GM18526 (cell line): Measurements from ENCODE around the gene RPS25.

Experiments
- POLR2A ChIP-seq: IDR thresholded peaks from 3 replicates; pipeline ENCODE4 v1.6.1; 2011; ENCODE audit not compliant: insufficient read length; ENCODE audit errors: extremely low read depth

RPS25 gene

DNA sequence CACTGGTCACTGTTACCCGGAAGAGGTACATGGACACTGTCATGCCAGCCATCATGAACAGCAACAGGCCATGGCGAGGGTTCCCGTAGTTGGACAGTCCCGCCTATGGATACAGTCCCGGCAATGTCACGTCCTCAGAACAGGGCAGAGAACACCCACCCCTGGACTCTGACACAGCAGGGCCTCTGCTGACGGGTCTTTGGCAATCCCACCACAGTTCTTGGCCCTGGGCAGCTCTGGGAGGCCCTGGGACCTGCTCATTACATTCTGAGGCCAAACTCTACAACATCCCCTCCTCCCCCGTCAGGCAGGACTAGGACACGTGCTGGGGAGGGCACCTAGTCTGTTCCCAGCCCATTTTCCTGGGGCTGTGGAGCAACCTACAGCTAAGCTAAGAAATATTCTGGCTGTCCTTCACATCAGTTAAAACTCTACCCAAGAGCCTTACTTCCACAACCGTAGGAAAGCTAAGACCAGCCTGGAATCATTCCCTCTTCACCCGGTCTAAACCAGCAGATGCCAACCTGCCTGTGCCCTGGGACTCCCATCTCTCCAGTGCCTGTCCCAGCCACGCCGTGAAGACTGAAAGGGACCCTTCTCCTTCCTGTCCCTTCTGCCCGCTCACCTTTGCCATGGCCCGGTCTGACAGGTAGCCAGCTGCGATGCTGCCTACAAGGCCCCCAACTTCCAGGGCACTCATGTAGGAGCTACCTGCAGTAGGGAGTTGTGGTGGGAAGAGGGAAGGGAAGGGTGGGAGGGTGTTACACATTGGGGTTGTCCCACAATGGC, 8.0 kb upstream of the RPS25 start:
- TF ChIP-seq POLR2A, result no peak

DNA sequence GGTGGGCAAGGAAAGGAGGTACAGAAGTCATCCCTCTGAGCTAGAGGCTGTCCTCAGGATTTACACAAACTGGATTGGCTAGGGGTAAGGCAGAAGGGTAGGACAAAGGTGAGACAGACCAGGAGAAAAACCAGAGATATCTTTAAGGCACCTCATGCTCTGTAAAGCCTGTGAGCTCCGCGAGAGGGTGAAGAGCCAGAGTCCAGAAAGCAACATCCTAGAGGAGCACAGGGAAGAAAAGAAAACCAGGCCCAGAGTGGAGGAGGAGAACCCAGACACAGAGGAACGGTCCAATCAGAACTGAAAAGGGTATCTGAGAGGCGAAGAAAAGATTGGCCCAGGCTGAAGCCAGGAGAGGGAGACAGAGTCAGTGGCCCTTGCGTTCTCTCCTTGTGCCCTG, 7.4 kb upstream of the RPS25 start:
- no peak for TF ChIP-seq POLR2A

DNA sequence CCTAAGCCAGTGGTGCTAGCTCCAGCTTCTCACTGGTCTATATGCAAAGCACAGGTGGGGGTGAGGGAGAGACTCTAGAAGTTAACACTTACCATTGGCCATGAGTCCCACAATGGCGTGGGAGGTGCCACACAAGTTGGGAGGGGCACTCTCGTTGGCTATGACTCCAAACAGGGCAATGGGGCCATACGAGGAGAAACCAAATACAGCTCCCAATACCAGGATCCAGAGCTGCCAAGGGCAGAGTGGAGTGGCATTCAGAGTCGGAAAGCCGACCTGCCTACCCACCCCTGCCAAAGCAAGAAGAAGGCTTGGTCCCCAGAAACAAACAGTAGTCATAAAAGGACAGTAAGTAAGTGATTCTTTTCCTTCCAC, 6.9 kb upstream of the RPS25 start:
- no peak for TF ChIP-seq POLR2A

DNA sequence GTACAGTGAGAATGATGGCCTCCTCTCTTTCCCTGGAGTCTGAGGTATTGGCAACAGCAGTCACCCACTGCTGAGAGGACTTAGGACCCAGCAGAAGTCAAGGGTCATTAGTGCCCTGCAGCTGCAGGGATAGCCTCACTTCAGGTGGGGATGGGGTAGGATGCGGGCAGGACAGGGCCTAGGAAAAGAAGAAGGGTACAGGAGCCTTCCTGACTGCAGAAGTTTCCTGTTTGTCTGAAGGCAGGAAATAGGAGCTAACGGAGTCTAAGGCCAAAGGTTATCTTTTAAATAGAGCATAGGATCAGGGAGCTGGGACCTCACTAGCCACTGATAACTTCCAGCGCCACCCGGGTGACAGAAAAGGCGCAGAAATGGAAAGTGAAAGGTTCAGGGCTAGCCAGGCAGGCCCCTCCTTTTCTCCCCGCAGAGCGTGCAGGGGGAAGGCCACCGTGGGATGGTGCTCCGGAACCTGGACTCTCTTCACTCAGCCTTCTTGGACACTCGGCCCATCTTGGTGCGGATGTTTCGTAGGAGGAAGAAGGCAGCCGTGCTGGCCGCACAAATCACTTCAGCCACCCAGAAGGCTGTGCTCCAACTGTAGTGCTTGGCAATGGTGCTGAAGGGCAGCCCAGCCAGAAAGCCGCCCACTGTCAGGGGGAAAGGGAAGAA, 6.4 kb upstream of the RPS25 start:
- TF ChIP-seq POLR2A, result no peak

DNA sequence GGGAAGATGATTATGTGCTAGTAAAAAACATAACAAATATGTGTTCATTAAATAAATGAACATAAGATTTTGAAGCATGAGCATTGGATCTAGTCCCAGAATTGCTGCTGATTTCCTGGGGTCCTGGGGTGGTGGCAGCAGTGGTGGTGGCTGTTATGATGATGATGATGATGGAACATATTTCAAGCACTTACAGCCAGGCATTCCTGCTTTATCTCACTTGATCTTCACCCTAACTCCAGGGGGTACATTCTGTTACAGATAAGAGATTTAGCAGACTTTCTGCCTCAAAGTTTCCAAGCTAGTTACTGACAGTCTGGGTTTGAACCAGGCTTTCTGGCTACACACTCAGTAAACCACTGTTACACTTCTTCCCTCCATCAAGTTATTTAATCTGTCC, 5.6 kb upstream of the RPS25 start:
- TF ChIP-seq POLR2A, result no peak

DNA sequence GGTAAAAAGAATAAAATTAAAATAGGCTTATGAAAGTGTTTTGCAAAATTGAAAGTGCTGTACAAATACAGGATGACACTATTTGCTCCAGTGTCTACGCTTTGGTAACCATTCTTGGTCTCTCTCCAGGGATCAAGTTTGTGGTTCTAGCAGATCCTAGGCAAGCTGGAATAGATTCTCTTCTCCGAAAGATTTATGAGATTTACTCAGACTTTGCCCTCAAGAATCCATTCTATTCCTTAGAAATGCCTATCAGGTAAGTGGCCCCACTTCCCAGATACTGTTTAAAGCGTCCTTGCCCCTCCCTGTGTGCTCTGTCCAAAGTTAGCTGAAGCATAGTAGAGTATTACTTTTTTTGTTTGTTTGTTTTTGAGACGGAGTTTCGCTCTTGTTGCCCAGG, 3.5 kb upstream of the RPS25 start:
- TF ChIP-seq POLR2A, result no peak

DNA sequence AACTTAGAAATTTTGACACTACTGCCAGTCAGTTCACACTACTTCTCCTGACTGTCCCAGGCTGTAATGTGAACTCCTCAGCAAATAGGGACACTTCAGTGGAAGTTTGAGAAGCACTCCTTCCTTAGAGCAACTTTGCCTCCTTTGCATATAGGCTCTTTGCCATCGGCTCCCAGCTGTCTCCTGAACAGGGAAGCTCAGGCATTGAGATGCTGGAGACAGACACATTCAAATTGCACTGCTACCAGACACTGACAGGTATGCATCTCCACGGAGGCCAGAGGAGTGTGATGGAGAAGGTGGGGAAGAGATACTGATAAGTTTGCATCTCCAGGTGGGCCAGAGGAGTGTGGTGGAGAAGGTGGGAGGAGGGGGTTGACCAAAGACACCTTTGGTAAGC, 1.9 kb upstream of the RPS25 start:
- TF ChIP-seq POLR2A, result no peak

DNA sequence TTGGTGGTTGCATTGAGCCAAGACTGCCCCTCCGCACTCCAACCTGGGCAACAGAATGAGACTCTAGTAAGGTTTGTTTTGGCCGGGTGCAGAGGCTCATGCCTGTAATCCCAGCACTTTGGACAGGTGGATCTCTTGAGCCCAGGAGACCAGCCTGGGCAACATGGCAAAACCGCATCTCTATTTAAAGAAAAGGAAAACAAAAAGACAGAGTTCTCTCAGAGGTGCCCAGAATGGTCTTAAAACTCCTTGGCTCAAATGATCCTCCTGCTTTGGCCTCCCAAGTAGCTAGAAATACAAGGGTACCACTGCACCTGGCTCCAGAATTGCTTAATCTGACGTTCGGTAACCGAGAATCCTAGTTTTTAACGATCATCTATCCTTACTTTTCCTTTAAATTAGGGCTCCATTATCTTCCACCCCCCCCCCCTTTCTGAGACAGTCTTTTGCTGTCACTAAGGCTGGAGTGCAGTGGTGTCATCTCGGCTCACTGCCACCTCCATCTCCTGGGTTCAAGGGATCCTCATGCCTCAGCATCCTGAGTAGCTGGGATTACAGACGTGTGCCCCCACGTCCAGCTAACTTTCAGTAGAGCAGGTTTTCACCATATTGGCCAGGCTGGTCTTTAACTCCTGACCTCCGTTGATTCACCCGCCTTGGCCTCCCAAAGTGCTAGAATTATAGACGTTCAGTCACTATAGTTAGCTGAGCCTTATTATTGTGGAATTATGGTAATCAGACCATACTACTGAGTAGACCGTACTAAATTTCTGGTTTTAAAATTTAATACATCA, 1.7 kb downstream of the RPS25 start:
- no peak for TF ChIP-seq POLR2A

DNA sequence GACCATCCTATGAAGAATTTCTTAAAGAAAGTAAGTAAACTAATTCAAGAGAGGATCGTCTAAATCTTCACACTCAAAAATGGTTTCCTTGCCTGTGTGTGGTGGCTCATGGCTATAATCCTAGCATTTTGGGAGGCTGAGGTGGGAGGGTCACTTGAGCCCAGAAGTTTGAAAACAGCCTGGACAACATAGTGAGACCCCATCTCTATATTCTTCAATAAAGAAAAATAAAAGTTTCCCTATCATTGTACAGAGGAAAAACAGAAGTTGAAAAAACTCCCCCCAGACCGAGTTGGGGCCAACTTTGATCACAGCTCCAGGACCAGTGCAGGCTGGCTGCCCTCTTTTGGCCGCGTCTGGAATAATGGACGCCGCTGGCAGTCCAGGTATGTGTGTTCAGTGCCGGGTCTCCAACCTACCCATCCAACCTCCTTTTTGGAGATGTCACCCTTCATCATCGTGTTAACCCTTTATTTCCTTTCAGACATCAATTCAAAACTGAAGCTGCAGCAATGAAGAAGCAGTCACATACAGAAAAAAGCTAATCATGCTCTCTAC, 3.0 kb downstream of the RPS25 start:
- TF ChIP-seq POLR2A, result no peak

DNA sequence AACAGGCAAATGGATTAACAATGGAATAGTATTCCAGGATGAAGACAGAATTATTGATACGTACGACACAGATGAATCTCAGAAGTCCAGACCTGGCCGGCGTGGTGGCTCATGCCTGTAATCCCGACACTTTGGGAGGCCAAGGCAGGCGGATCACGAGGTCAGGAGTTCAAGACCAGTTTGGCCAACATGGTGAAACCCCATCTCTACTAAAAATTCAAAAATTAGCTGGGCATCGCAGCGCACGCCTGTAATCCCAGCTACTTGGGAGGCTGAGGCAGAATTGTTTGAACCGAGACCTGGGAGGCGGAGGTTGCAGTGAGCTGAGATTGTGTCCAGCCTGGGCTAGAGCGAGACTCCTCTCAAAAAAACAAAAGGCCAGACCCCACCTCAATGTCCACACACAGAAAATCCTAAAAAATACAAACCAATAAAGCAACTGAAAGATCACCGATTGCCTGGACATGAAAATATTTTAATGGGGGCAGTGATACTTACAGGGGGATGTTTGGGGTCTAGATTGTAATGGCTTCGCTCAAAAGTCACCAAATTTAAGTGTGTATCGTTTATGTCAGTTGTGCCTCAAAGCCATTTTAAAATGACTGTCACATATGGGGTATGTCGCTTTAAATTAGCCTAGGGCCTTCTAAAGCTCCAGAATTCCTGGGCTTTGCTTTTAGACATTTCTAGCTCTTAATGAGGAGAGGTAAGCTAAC, 3.8 kb downstream of the RPS25 start:
- TF ChIP-seq POLR2A, result peak; percentile 12

DNA sequence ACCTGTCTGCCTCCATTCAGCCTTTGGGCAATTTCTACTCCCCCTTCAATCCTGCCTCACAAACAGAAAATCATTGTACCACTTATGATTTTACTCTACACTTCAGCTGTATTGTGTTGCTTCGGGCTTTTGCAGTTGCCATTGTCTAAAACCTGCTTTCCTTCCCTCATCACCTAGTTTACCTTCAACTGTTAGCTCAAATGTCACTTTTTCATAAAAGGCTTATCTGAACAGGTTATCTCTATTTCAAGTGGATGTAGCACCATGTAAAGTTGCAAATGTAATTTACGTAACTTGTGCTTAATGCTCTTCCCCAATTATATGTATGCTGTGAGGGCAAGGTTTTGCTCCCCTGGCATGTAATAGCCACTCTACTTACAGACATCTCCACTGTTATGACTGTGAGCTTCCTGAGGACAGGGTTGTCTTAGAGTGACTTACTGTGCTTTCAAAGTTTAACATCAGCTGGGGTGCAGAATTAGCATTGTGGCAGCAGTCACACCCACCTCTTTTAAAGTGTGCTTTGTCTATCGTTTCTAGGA, 5.4 kb downstream of the RPS25 start:
- no peak for TF ChIP-seq POLR2A

DNA sequence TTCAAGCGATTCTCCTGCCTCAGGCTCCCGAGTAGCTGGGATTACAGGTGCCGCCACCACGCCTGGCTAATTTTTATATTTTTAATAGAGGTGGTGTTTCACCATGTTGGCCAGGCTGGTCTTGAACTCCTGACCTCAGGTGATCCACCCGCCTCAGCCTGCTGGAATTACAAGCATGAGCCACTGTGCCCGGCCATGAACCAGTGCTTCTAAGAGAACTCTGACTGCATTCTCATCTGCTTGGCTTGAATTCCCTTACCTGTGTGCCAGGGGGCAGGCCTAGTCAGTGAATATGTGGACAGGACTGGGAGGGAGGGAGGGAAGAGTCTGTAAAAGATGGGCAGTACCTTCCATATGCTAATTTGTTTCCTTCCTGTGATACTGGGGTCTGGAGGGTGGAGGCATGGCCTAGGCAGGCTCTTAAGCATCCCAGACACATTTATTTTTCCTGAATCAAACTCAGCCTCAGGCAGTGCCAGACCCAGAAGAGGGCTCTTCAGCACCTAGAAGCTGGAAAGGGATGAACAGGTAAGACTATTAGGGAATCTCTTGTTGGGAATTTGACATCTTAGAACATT, 6.6 kb downstream of the RPS25 start:
- TF ChIP-seq POLR2A, result no peak

DNA sequence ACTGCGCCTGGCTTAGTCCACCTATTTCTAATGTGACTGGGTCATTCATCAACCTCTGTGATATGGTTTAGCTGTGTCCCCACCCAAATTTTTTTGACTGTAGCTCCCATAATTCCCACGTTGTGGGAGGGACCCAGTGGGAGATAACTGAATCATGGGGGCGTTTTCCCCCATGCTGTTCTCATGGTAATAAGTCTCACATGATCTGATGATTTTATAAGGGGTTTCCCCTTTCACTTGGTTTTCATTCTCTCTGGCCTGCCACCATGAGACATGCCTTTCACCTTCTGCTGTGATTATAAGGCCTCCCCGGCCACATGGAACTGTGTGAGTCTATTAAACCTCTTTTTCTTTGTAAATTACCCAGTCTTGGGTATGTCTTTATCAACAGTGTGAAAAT, 11.5 kb downstream of the RPS25 start:
- TF ChIP-seq POLR2A, result no peak

DNA sequence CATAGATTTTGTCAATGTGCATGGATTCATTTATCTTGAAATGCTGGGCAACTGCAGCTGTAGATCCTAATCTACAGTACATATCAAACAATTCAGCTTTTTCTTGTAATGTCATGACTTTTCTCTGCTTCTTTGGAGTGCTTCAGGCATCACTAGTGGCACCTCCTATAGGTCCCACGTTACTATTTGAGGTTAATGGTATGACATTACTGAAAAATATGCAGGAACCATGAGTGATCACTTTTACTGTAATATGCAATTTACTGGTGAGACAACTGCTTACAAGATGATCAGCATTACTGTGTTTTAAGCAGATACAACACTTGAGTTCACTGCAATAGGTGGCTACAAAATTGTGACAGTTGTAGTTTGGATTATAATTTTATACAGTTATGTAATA, 17.2 kb downstream of the RPS25 start:
- TF ChIP-seq POLR2A, result no peak
